ENCODE data around the gene ABCC1.
"Not testable (repeated sequence)": the region's sequence is repeated elsewhere in the genome, so short reads cannot be mapped to it uniquely, and the experiment has no call there.

Gene ABCC1

DNA sequence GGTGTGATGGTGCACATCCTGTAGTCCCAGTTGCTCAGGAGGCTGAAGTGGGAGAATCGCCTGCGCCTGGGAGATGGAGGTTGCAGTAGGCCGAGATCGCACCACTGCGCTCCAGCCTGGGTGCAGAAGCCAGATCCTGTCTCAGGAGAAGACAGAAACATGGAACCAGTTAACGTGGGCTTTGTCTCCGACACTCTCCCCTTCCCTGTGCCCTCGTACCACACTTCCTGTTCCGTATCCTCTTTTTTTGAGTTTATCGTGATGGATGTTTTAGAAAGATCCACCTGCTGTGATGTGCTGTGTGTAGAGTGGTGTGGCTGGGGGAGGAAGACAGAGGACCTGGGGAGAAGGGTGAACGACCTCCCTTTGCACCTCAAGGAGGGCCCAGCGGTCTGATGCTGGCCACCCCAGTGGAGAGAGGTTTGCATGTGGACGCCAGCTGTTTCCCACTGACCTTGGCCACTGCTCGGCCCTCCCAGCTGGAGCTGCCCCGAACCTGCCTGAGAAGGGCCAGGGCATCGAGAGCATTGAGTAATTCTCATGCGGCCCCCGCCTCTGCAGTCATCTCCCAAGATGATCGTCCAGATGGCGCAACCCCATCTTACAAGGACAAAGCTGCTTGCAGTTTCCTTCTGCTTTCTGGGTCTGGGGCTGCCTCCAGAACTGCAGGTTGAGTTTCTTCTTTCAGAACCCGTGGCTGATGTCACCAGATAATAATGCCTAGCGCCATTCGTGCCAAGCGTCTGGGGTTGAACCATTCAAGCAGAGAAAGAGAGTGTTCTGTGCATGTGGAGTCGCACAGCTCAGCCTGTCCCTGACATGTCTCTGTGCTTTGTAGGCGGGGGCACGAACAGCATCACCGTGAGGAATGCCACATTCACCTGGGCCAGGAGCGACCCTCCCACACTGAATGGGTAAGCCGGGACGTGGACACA, 126.3 kb downstream of the ABCC1 start:
- peak in 6 of 58 donors; percentile 4 to 37 (median 16) for DNase-seq

DNA sequence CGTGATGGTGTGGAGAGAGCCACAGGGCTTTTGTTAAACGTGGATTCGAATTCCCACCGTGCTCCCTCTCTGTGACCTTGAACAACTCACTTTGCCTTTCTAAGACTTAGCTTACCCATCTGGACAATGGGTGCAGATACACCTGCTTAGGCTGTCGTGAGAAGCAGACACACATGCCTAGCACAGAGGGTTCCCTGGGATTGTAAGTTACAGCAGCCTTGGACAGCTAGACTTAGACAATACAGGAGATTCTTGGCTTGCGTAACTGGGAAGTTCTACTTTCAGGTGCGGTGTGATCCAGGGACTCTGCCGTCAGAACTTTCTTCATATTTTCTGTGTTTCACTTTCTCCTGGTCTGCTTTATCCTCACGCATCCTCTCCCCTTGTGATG, 127.0 kb downstream of the ABCC1 start:
- no peak for DNase-seq

DNA sequence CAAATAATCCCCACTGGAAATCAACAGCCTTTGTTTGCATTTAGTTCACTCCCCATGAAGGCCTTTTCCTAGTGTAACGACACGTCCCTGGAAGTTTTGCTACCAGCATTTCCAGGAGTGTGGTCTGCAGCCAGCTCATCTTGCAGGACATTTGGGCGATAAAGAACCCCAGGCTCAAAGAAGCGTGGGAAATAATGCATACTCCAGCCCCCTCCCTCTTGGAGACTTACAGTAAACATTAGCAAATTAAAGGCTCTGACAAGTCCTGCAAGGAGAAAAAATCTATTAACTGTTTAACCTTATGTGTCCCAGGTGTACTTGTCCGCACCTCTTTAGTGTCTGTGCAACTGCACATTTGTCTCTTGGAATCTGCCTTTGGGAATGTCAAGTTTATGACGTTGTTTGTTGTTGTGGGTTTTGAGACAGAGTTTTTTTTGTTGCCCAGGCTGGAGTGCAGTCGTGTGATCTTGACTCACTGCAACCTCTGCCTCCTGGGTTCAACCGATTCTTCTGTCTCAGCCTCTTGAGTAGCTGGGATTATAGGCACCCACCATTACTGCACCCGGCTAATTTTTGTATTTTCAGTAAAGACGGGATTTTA, 131.1 kb downstream of the ABCC1 start:
- DNase-seq: no peak

DNA sequence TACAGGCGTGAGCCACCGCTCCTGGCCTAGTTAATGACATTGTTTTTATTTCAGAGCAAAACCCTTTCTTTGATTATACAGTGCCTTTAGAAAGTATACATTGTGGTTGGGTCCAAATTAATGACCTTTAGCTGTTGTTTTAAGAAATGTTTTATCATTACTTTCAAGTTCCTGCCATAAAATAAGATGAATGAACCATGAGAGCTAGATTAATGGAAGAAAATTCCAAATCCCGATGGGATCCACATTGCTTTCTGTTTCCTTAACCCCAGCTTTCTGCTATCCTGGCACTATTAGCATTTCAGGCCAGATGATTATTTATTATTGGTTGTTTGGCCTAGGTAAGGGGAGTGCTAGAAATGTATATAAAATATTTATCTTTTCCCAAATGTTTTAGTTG, 131.7 kb downstream of the ABCC1 start:
- DNase-seq: no peak

DNA sequence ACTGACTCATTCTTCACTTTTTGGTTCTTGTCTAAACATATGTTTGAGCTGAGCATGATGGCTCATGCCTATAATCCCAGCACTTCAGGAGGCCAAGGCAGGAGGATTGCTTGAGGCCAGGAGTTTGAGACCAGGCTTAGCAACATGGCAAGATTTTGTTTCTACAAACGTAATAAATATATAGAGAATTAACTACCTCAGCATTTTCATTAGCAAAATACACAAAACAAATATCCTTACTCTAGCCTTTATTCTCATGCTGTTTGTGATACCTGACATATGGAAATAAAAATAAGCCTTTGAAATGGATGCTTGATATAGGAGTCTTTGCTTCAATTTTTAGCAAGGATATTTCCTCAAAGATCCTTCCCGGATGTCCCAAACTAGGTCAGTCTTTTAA, 132.8 kb downstream of the ABCC1 start:
- DNase-seq: no peak

DNA sequence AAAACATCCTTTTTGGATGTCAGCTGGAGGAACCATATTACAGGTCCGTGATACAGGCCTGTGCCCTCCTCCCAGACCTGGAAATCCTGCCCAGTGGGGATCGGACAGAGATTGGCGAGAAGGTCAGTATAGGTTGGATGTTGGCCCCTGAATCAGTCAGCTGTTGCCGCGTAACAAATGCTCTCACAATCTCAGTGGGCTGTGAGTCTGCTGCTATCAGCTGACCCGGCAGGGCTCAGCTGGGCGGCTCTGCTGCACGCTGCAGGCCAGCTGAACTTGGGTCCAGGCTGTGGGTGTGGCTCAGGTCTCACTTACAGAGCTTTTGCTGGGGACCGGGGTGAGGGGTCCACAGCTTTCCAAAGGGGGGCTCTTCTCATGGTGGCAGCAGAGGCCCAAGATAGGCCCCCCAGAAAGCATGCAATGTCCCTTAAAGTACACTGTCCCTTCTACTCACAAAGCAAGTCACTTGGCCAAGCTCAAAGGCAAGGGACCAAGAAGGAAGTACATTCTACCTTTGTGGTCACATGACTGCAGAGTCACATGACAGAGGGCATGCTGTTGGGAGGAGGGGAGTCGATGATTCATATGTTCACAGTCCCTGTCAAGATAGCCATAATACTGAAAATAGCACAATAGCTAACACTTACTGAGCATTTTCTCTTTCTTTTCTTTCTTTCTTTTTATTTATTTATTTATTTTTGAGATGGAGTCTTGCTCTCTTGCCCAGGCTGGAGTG, 134.2 kb downstream of the ABCC1 start:
- no peak for DNase-seq

DNA sequence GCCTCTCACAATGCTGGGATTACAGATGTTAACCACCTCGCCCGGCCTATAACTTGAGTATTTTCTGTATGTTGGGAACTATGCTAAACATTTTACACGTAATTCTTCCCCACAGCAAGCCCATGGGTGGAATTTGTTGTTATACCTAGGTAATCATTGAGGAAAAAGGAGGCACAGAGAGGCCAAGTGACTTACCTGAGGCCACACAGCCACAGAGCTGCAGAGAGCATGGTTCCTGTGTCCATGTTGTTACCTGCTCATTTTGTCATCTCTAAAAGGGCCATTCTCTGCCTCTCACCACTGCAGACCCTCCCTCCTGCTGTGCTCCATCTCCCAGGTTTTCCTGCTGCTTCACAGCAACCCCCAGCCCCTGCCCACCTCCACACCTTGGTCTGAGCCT, 135.5 kb downstream of the ABCC1 start:
- no peak for DNase-seq

DNA sequence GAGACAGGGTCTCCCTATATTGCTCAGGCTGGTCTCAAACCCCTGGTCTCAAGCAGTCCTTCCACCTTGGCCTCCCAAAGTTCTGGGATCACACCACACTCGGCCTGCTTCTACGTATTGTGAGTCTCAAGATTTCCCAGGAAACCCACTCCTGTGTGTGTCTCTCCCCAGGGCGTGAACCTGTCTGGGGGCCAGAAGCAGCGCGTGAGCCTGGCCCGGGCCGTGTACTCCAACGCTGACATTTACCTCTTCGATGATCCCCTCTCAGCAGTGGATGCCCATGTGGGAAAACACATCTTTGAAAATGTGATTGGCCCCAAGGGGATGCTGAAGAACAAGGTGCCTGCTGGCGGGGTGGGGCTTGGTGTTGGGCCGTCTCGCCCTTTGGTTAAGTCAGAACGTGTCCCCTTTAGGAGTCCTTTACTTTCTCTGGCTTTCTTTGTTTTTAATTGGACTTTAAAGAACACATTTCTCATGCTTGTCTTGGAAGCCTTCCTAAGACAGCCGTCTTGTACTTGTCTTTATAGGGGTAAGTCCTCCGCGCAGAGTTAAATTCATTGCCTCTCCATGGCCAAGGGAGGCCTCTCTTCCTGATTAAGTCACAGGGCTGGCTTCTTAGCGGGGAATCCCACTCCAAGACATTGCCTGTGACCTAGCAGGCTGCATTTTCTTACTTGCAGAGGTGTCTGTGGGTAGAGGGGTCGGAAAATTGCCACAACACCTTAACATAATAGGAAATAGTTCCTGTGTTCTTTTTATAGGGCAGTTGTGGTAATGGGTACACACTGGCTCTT, 137.4 kb downstream of the ABCC1 start:
- DNase-seq: no peak

DNA sequence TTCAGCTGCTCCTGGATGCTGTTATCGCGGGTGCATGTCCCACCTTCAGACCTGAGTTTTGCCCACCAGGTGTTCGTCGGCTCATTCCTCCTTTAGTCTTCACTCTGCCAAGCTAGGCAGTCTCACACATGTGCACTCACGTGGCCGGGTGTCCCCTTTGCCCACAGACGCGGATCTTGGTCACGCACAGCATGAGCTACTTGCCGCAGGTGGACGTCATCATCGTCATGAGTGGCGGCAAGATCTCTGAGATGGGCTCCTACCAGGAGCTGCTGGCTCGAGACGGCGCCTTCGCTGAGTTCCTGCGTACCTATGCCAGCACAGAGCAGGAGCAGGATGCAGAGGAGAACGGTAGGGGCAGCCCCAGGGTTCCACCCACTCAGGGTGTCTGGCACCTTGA, 140.8 kb downstream of the ABCC1 start:
- no peak for DNase-seq

DNA sequence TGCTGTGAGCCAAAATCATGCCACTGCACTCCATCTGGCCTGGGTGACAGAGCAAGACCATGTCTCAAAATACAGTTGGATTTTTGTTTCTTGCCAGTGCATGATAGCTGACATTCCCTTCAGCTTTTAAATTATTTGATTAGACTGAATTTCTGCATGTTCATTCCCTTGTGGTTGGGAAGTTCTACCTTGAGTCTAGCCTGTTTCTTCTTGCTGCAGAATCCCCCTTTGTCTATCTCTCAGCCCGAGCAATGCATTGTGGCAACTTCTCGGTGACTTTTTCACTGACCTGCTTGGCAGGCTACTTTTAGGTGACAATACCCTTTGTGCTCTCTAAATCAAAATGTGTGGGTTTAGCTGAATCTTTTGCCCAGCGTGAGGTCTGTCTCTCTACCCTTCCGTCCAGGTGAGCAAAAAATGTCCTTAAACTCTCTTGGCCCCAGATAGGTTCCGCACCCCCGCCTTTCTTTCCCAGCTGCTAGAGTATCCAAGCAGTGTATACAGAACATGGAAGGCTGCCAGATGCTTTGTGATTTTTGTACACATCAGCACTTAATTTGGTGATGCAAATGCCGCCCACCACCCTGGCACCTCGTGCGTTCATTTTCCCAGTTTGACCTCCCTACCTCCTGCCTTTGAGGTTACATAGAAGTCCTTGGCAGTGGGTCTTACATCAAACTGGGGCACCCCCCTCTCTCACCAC, 143.7 kb downstream of the ABCC1 start:
- no peak for DNase-seq

DNA sequence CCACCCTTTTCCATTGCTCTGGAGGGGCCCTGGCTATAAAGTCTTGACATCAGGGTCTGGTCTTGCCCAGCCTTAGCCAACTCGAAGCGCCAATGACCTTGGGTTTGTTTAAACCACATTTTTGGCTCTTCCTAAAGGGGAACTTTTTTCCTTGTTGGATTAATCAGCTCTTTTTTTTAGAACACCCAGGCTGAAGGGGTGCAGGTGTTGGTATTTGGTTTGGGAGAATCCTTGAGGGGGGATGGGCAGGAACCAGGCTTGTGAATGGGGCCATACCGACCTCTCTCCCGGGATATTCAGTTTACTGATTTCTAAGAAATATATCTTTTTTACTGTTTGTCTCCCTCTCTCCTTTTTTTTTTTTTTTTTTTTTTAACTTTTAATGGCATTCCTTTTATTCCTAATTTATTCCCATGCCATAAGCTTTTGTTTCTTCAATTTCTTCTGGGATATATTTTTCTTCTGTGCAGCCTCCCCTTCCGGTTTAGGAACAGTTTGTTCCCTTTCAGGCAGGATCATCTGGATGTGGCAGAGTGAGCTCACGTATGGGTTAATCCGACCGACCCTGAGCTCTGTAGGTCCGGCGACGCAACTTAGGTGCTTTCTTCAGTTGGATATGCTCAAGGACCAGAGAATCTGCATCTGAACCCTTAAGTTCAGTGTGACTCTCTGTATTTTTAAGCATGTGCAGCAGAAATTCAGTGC, 144.4 kb downstream of the ABCC1 start:
- no peak for DNase-seq

DNA sequence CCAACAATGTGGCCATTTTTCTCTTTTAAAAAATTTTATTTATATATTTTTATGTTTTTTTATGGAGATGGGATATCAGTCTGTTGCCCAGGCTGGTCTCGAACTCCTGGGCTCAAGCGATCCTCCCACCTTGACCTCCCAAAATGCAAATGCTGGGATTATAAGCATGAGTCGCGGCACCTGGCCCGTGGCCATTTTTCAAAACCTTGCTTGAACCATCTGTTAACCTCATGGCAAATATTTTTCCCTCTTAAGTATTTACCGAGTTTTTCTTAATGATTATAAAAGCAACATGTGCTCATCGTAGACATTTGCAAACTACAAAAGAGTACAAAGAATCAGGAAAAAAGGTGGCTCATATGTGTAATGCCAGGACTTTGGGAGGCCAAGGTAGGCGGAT, 146.2 kb downstream of the ABCC1 start:
- no peak for DNase-seq

DNA sequence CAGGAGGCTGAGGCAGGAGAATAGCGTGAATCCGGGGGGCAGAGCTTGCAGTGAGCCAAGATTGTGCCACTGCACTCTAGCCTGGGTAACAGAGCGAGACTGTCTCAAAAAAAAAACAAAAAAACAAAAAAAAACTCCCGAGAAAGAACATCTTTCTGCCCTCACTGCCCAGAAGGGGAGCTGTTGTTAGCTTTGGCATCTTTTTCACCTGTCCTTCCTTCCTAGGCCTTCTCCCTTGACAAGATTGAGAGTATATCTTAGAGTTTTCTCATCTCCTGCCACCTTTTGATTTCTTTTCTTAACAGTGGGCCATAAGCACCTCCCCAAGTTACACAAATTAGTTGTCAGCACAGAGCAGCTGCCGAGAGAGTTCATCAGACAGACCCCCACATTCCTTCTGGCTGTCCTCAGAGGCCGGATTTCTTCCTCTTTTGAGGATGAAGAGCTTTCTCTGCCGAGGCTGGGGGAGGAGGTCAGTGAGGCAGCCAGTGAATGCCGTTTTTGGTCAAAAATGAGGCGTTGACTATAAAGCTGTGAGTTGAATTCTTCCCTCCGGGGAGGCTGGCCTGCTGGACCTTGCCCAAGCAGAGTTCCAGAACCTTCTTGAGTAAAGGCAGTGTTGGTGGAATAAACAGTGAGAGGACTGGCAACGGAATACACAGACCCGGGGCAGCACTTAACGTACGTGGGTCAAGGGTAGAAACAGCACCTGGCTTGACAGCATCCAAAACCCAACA, 146.9 kb downstream of the ABCC1 start:
- no peak for DNase-seq

DNA sequence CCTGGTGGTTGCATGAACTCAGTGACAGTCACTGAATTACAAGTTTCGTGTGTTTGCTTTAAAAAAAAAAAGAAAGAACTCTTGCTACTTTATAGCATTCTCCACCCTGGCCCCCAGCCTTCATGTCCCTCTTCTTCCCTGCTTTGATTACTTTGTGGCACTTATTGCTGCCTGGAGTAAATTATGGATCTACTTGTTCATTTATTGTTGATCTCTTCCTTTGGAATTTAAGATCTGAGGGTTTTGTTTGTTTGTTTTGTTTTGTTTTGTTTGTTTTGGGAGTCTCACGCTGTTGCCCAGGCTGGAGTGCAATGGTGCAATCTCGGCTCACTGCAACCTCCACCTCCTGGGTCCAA, 147.4 kb downstream of the ABCC1 start:
- no peak for DNase-seq

DNA sequence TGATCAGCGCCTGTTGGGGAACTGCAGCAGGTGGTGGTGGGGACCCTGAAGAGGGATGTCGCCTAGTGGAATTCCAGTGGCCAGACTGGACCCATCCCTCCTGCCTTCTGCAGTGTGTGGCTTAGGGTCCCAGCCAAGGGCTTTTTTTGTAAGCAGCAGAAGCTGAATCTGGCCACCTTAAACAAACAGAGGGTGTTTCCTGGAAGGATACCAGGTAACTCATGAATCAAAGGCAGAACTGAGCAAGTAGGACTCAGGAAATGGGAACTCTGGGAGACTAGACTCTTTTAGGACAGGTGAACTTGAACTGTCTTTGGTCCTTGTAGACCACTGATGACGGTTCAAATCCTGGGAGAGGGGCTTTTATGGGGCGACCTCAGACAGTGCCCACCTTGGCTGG, 149.9 kb downstream of the ABCC1 start:
- DNase-seq: no peak

DNA sequence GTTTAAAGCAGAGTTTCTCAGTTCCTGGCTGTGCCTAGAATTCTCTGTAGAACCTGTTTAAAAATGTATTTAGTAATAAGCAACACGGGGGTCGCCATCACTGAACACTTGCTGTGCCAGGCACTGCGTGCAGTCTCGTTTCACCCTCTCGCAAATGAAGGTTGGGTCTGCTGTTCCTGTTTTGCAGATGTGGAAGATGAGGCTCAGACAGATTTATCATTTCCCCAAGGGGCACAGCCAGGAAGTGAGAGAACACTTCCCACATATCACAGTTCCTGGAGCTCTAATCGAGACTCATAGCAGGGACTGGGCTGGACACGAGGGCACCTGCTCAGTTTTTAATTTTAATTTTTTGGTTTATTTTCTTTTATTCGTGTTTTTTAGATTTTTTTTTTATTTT, 151.2 kb downstream of the ABCC1 start:
- no peak for DNase-seq

DNA sequence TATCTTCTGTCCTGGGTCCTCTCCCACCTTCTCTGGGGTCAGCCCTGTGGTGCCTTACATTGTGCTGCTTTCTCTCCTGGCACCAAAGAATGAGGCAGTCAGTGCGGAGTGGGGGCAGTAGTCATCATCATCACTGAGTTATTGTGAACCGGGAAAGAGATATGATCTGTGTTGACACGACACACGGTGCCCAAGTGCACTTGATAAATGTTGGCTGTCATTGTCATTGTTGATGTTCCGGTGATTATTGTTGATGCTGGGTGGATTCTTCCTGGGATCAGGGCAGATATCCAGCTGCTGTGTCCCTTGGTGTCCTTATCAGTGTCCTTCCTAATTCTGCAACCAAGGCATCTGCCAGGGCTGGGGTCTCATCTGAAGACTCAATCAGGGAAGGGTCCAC, 152.2 kb downstream of the ABCC1 start:
- DNase-seq: no peak

DNA sequence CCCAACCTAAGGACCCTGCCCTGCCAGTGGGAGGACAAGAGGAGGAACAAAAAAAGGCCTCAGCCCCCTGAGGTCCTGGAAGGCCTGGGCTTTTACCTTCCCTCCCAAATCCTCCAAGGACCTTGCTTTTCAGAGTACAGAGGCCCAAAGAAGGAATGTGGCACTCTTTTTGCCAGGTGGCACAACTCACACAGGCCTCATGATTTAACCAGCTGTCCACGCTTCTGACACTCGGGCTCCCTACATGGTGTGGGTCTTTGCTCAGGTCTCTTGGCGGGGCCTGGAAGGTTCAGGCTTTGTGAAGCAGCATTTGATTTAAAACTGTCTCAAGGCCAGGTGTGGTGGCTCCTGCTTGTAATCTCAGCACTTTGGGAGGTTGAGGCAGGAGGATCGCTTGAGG, 153.3 kb downstream of the ABCC1 start:
- no peak for DNase-seq

DNA sequence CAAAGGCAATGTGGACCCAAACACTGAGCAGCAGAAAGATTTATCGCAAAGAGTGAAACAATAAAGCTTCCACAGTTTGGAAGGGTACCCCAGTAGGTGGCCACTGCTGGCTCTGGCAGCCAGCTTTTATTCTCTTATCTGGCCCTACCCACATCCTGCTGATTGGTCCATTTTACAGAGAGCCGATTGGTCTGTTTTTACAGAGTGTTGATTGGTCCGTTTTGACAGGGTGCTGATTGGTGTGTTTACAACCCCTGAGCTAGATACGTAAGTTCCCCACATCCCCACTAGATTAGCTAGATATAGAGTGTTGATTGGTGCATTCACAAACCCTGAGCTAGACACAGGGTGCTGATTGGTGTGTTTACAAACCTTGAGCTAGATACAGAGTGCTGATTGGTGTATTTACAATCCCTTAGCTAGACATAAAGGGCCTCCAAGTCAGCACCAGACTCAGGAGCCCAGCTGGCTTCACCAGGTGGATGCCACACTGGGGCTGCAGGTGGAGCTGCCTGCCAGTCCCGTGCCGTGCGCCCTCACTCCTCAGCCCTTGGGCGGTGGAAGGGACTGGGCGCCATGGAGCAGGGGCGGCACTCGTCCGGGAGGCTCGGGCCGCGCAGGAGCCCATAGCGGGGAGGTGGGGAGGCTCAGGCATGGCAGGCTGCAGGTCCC, 154.9 kb downstream of the ABCC1 start:
- DNase-seq: not testable (repeated sequence)
